Keratinocyte (primary cell): ENCODE results near the gene TLE1. TPM values are rescaled to one million over a fixed set of nuclear protein-coding genes. Genes with fewer than 3 reads are reported as not detected.

Experiments
- DNase-seq: peaks from one replicate; pipeline ENCODE4 v3.0.0-alpha.2; 2011; ENCODE audit warnings: low read depth, missing footprints, low spot score
- FAIRE-seq: peaks from 2 replicates; lab custom pipeline; 2011; peaks lifted over from hg19 to GRCh38; lab: Jason Lieb, UNC
- H2AFZ ChIP-seq: 2 replicates; pipeline ENCODE4 v1.6.0; 2012; ENCODE audit warnings: low read length, control low read depth, inconsistent platforms; ENCODE audit not compliant: control insufficient read depth
- H3K27ac ChIP-seq: 2 replicates; pipeline ENCODE4 v1.5.1; 2011; ENCODE audit warnings: low read length; ENCODE audit not compliant: control insufficient read depth, insufficient read depth
- H3K27me3 ChIP-seq: 3 replicates; pipeline ENCODE4 v1.6.0; 2011; ENCODE audit warnings: low read length; ENCODE audit not compliant: control insufficient read depth, insufficient read depth; ENCODE audit errors: extremely low read depth
- H3K36me3 ChIP-seq, 2 experiments: 2 replicates in 1 of 2; 3 replicates in 1 of 2; pipeline ENCODE4 v1.5.1; 2011; ENCODE audit warnings: low read length in 2 of 2, mild to moderate bottlenecking in 1 of 2; ENCODE audit not compliant: control insufficient read depth in 2 of 2, insufficient read depth in 2 of 2; ENCODE audit errors: extremely low read depth in 1 of 2
- H3K4me1 ChIP-seq: 3 replicates; pipeline ENCODE4 v1.5.1; 2011; ENCODE audit warnings: low read length; ENCODE audit not compliant: control insufficient read depth, insufficient read depth; ENCODE audit errors: extremely low read depth
- H3K4me2 ChIP-seq: 3 replicates; pipeline ENCODE4 v1.6.0; 2011; ENCODE audit warnings: low read depth, low read length; ENCODE audit not compliant: control insufficient read depth, insufficient read depth; ENCODE audit errors: extremely low read depth
- H3K4me3 ChIP-seq, 3 experiments: fragments of 200-600 bp in 1 of 3; sonication (generic) in 1 of 3; 2 replicates in 2 of 3; 3 replicates in 1 of 3; pipeline ENCODE4 v1.5.1; 2011 to 2016; ENCODE audit warnings: low read length in 3 of 3, mild to moderate bottlenecking in 3 of 3, control low read depth in 2 of 3, inconsistent platforms in 1 of 3, low read depth in 1 of 3, mixed read lengths in 1 of 3, mixed run types in 1 of 3, moderate library complexity in 1 of 3; ENCODE audit not compliant: control insufficient read depth in 2 of 3, insufficient read depth in 2 of 3; ENCODE audit errors: extremely low read depth in 1 of 3
- H3K79me2 ChIP-seq: 2 replicates; pipeline ENCODE4 v1.6.0; 2012; ENCODE audit warnings: low read length; ENCODE audit not compliant: control insufficient read depth, insufficient read depth
- H3K9ac ChIP-seq: 3 replicates; pipeline ENCODE4 v1.6.0; 2011; ENCODE audit warnings: low read length; ENCODE audit not compliant: control insufficient read depth, insufficient read depth; ENCODE audit errors: extremely low read depth
- H3K9me1 ChIP-seq: 3 replicates; pipeline ENCODE4 v1.6.0; 2011; ENCODE audit warnings: low read length; ENCODE audit not compliant: control insufficient read depth, insufficient read depth; ENCODE audit errors: extremely low read depth
- H3K9me3 ChIP-seq: 2 replicates; pipeline ENCODE4 v1.5.1; 2012; ENCODE audit warnings: low read depth, low read length; ENCODE audit not compliant: control insufficient read depth
- H4K20me1 ChIP-seq: 3 replicates; pipeline ENCODE4 v1.6.0; 2011; ENCODE audit warnings: low read length; ENCODE audit not compliant: control insufficient read depth, insufficient read depth; ENCODE audit errors: extremely low read depth
- EZH2 ChIP-seq: IDR thresholded peaks from one replicate; pipeline ENCODE4 v1.6.1; 2012; ENCODE audit warnings: inconsistent platforms, mild to moderate bottlenecking, low read length, moderate library complexity
- dilution Hi-C: fragments of 300-500 bp; cut with MboI; formaldehyde crosslinking; loops from one replicate; pipeline ENCODE4 v1.7.0; 2020; ENCODE audit warnings: low sequenced_read_pairs; ENCODE audit not compliant: extremely low pct_ligation_motif_present
- polyA plus RNA-seq, 5 experiments: library from polyadenylated mRNA; depleted of rRNA in 3 of 5; stranded (reverse) in 3 of 5; stranded (forward) in 1 of 5; unstranded in 1 of 5; fragments of >200 nt; gene quantifications; 1 replicate in 1 of 5; 2 replicates in 3 of 5; 3 replicates in 1 of 5; pipeline versions ENCODE4 v1.2.1 to v1.2.3, GENCODE V29; 2011 to 2012; ENCODE audit warnings: missing spikeins in 2 of 5, low read depth in 1 of 5, low replicate concordance in 1 of 5
- TF ChIP-seq, protein P1 (sequence below), 3 experiments: IDR thresholded peaks in 1 of 3; conservative IDR thresholded peaks in 1 of 3; optimal IDR thresholded peaks in 1 of 3; 2 replicates in 2 of 3; 3 replicates in 1 of 3; pipeline versions ENCODE3 to v1.5.1; 2011; ENCODE audit warnings: low read length in 3 of 3, mild to moderate bottlenecking in 3 of 3, moderate library complexity in 2 of 3, control low read depth in 1 of 3, inconsistent platforms in 1 of 3; ENCODE audit not compliant: insufficient read depth in 2 of 3; ENCODE audit errors: extremely low read depth in 1 of 3

The TLE1 gene
- polyA plus RNA-seq, 1 donor (not counting 4 experiments of a cell fraction or from before 2014, with no cell fraction given): 29.6 TPM

DNA sequence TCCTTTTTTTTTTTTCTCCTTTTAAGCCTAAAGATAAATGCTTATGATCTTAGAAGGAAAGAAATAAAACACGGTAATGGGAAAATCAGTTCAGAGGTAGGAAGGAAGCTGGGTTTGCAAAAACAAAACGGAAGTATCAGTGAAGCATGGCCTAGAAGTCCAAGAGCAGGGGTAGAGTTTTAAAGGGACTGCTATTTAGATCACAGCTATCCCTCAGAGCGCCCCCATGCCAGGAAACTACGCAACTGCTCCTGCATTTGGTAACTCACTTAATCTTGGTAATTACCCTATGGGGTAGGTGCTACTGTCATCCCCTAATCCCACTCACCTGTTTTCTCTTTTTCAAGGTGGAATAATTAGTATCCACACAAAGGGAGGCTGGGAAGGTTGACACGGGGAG, 16.0 kb downstream of the TLE1 start:
- Histone ChIP-seq H3K9me3 (no peaks in the 10 kb centered on the region), H2AFZ (no peak overlapping the region), H3K4me2 (no peak overlapping the region), H3K9me1 (no peaks in the 10 kb centered on the region), H3K4me1 (peaks cover 13% of the 10 kb centered on the region), H3K27ac (no peak overlapping the region), H3K9ac (no peak overlapping the region), H3K79me2 (peaks cover 74% of the 10 kb centered on the region), H4K20me1 (no peaks in the 10 kb centered on the region), H3K4me3 (no peak overlapping the region), H3K27me3 (no peaks in the 10 kb centered on the region), H3K36me3 (peaks cover 10 to 15% of the 10 kb centered on the region in 2 experiments)
- DNase-seq: no peak
- no peak for TF ChIP-seq EZH2
- TF ChIP-seq, protein P1, sequence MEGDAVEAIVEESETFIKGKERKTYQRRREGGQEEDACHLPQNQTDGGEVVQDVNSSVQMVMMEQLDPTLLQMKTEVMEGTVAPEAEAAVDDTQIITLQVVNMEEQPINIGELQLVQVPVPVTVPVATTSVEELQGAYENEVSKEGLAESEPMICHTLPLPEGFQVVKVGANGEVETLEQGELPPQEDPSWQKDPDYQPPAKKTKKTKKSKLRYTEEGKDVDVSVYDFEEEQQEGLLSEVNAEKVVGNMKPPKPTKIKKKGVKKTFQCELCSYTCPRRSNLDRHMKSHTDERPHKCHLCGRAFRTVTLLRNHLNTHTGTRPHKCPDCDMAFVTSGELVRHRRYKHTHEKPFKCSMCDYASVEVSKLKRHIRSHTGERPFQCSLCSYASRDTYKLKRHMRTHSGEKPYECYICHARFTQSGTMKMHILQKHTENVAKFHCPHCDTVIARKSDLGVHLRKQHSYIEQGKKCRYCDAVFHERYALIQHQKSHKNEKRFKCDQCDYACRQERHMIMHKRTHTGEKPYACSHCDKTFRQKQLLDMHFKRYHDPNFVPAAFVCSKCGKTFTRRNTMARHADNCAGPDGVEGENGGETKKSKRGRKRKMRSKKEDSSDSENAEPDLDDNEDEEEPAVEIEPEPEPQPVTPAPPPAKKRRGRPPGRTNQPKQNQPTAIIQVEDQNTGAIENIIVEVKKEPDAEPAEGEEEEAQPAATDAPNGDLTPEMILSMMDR (optimal IDR thresholded peaks at IDR 0.05 in 1 of 3, IDR thresholded peaks at IDR 0.05 in 1 of 3, conservative IDR thresholded peaks at IDR 0.05 in 1 of 3; ENCODE audit: extremely low read depth in 1 of 3, insufficient read depth in 2 of 3, low read length in 3 of 3): no peak
- no peak for FAIRE-seq
- dilution Hi-C loops: no loop called here

- no peak for FAIRE-seq
- Histone ChIP-seq H3K4me3 (no peak overlapping the region), H3K9me3 (no peaks in the 10 kb centered on the region), H2AFZ (no peak overlapping the region), H3K79me2 (peaks cover 77% of the 10 kb centered on the region), H3K36me3 (peaks cover 9 to 16% of the 10 kb centered on the region in 2 experiments), H3K9ac (no peak overlapping the region), H3K4me2 (no peak overlapping the region), H4K20me1 (peaks cover 3% of the 10 kb centered on the region), H3K9me1 (no peaks in the 10 kb centered on the region), H3K4me1 (peaks cover 13% of the 10 kb centered on the region), H3K27me3 (no peaks in the 10 kb centered on the region), H3K27ac (no peak overlapping the region)
- no peak for DNase-seq
- TF ChIP-seq, protein P1 (optimal IDR thresholded peaks at IDR 0.05 in 1 of 3, IDR thresholded peaks at IDR 0.05 in 1 of 3, conservative IDR thresholded peaks at IDR 0.05 in 1 of 3; ENCODE audit: extremely low read depth in 1 of 3, insufficient read depth in 2 of 3, low read length in 3 of 3): no peak
- TF ChIP-seq EZH2: no peak
- dilution Hi-C loops: no loop called here
These were observed 17.5 kb downstream of the TLE1 start for GRCh38 chr9:81671880-81672280.
